Nephron (organoid): ENCODE results near the gene PRIMPOL.

Source experiments
- H3K27ac Mint-ChIP-seq, 3 experiments: 2 replicates each; pipeline ENCODE4 v1.8.0; 2020; ENCODE audit warnings: mixed read lengths in 3 of 3, mild to moderate bottlenecking in 2 of 3, moderate library complexity in 1 of 3
- H3K27me3 Mint-ChIP-seq: 2 replicates; pipeline ENCODE4 v1.8.0; 2021; ENCODE audit warnings: low read depth, mild to moderate bottlenecking, moderate library complexity, mixed read lengths
- H3K36me3 Mint-ChIP-seq: 2 replicates; pipeline ENCODE4 v1.8.0; 2020; ENCODE audit warnings: low read depth, mixed read lengths
- H3K4me1 Mint-ChIP-seq: 2 replicates; pipeline ENCODE4 v1.8.0; 2020; ENCODE audit warnings: mixed read lengths
- H3K4me3 Mint-ChIP-seq, 3 experiments: 2 replicates each; pipeline ENCODE4 v1.8.0; 2020; ENCODE audit warnings: mild to moderate bottlenecking in 3 of 3, mixed read lengths in 3 of 3, moderate library complexity in 2 of 3
- H3K9me3 Mint-ChIP-seq: 2 replicates; pipeline ENCODE4 v1.8.0; 2020; ENCODE audit warnings: mixed read lengths
- CTCF ChIP-seq, 3 experiments: fragments of 200-600 bp; sonication (generic); IDR thresholded peaks; one replicate each; pipeline ENCODE4 v1.5.0; 2021; ENCODE audit warnings: antibody characterized with exemption in 3 of 3; ENCODE audit not compliant: unreplicated experiment in 3 of 3

PRIMPOL gene

GRCh38 chr4:184628103-184628502 lies 21.4 kb upstream of the PRIMPOL start:
- no peak overlapping the region for H3K4me3 Mint-ChIP-seq
- H3K36me3 Mint-ChIP-seq = peaks cover 84% of the 10 kb centered on the region
- H3K27ac Mint-ChIP-seq = no peak overlapping the region
- H3K9me3 Mint-ChIP-seq = no peaks in the 10 kb centered on the region
- H3K4me1 Mint-ChIP-seq = peaks cover 6% of the 10 kb centered on the region
- TF ChIP-seq CTCF (IDR thresholded peaks at IDR 0.05; ENCODE audit: unreplicated experiment in 3 of 3) = no peak
- no peaks in the 10 kb centered on the region for H3K27me3 Mint-ChIP-seq

GRCh38 chr4:184632842-184633241 lies 16.7 kb upstream of the PRIMPOL start:
- H3K9me3 Mint-ChIP-seq = no peaks in the 10 kb centered on the region
- no peaks in the 10 kb centered on the region for H3K4me1 Mint-ChIP-seq
- no peak overlapping the region for H3K4me3 Mint-ChIP-seq
- H3K27ac Mint-ChIP-seq = no peak overlapping the region
- H3K27me3 Mint-ChIP-seq = no peaks in the 10 kb centered on the region
- H3K36me3 Mint-ChIP-seq = peaks cover 74% of the 10 kb centered on the region
- TF ChIP-seq CTCF (IDR thresholded peaks at IDR 0.05; ENCODE audit: unreplicated experiment in 3 of 3) = no peak

GRCh38 chr4:184635381-184635780 lies 14.2 kb upstream of the PRIMPOL start:
- Mint-ChIP-seq H3K4me3 (no peak overlapping the region), H3K9me3 (no peaks in the 10 kb centered on the region), H3K36me3 (peaks cover 65% of the 10 kb centered on the region), H3K27me3 (no peaks in the 10 kb centered on the region), H3K4me1 (no peaks in the 10 kb centered on the region), H3K27ac (no peak overlapping the region)
- TF ChIP-seq CTCF (IDR thresholded peaks at IDR 0.05; ENCODE audit: unreplicated experiment in 3 of 3) = no peak

GRCh38 chr4:184636144-184636543 lies 13.4 kb upstream of the PRIMPOL start:
- Mint-ChIP-seq H3K27ac (no peak overlapping the region), H3K4me3 (no peak overlapping the region), H3K27me3 (no peaks in the 10 kb centered on the region), H3K4me1 (no peaks in the 10 kb centered on the region), H3K9me3 (no peaks in the 10 kb centered on the region), H3K36me3 (peaks cover 61% of the 10 kb centered on the region)
- TF ChIP-seq CTCF (IDR thresholded peaks at IDR 0.05; ENCODE audit: unreplicated experiment in 3 of 3) = no peak

- no peak overlapping the region for H3K27ac Mint-ChIP-seq
- H3K4me3 Mint-ChIP-seq = no peak overlapping the region
- H3K4me1 Mint-ChIP-seq = no peaks in the 10 kb centered on the region
- H3K27me3 Mint-ChIP-seq = no peaks in the 10 kb centered on the region
- H3K9me3 Mint-ChIP-seq = no peaks in the 10 kb centered on the region
- H3K36me3 Mint-ChIP-seq = peaks cover 60% of the 10 kb centered on the region
- no peak for TF ChIP-seq CTCF (IDR thresholded peaks at IDR 0.05; ENCODE audit: unreplicated experiment in 3 of 3)
Observed at GRCh38 chr4:184636897-184637296, 12.6 kb upstream of the PRIMPOL start.

- Mint-ChIP-seq H3K4me3 (no peak overlapping the region), H3K4me1 (peaks cover 6% of the 10 kb centered on the region), H3K27ac (no peak overlapping the region), H3K27me3 (no peaks in the 10 kb centered on the region), H3K36me3 (peaks cover 43% of the 10 kb centered on the region), H3K9me3 (no peaks in the 10 kb centered on the region)
- no peak for TF ChIP-seq CTCF (IDR thresholded peaks at IDR 0.05; ENCODE audit: unreplicated experiment in 3 of 3)
Observed at GRCh38 chr4:184641022-184641421, 8.5 kb upstream of the PRIMPOL start.
